Uterus (tissue), 2 donors: ENCODE results near the gene MYO1D.

Experiments used
- POLR2A ChIP-seq, 2 donors: fragments of 450-650 bp; IDR thresholded peaks; one replicate each; pipeline ENCODE4 v1.6.1; 2016; ENCODE audit warnings: antibody characterized with exemption in 2 of 2, mild to moderate bottlenecking in 1 of 2, moderate library complexity in 1 of 2
- TF ChIP-seq, protein P1 (sequence below), 4 experiments: fragments of 200-600 bp in 2 of 4; fragments of 450-650 bp in 2 of 4; sonication (generic) in 2 of 4; IDR thresholded peaks; one replicate each; pipeline ENCODE4 v1.5.1; 2016 to 2019; ENCODE audit warnings: antibody characterized with exemption in 4 of 4, mild to moderate bottlenecking in 2 of 4, moderate library complexity in 1 of 4

DNA sequence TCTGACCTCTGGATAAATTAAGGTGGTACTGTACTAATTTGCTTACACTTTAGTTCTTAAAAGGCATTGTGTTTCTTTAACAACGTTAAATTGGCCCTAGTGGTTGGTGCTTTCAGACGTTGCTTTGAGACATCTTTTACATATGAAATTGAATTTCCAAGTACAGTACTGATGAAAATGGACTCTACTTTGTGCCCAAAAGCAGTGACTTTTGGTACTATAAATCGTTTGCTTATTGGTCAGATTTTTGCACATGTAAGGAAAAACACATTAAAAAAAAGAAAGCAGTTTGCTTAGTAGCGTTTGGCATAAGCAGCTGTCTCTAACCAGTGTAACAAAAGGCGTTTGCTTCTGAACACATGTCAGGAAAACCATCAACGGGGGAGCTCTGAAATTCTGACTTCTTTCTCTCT lies 250.5 kb downstream of the MYO1D start:
- TF ChIP-seq, protein P1, sequence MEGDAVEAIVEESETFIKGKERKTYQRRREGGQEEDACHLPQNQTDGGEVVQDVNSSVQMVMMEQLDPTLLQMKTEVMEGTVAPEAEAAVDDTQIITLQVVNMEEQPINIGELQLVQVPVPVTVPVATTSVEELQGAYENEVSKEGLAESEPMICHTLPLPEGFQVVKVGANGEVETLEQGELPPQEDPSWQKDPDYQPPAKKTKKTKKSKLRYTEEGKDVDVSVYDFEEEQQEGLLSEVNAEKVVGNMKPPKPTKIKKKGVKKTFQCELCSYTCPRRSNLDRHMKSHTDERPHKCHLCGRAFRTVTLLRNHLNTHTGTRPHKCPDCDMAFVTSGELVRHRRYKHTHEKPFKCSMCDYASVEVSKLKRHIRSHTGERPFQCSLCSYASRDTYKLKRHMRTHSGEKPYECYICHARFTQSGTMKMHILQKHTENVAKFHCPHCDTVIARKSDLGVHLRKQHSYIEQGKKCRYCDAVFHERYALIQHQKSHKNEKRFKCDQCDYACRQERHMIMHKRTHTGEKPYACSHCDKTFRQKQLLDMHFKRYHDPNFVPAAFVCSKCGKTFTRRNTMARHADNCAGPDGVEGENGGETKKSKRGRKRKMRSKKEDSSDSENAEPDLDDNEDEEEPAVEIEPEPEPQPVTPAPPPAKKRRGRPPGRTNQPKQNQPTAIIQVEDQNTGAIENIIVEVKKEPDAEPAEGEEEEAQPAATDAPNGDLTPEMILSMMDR (IDR thresholded peaks at IDR 0.05), result no peak
- no peak for TF ChIP-seq POLR2A (IDR thresholded peaks at IDR 0.05)
